C1 segment of cervical spinal cord (tissue), 14 donors: ENCODE measurements around the gene HECTD3.
"Not testable (repeated sequence)": the region's sequence is repeated elsewhere in the genome, so short reads cannot be mapped to it uniquely, and the experiment has no call there.

Experiments used
- DNase-seq, 14 donors: peaks; one replicate each; lab custom pipeline; 2025; lab: John Stamatoyannopoulos, UW

The HECTD3 gene

GRCh38 chr1:45014321-45015028, 3.4 kb upstream of the HECTD3 start:
- DNase-seq = peak in 13 of 14 donors; percentile 11 to 83 (median 63)

GRCh38 chr1:45013551-45014209, 2.6 kb upstream of the HECTD3 start:
- no peak for DNase-seq

- DNase-seq = peak in 9 of 14 donors; percentile 10 to 64 (median 50)
Observed at GRCh38 chr1:45012639-45013278, 1.6 kb upstream of the HECTD3 start.

GRCh38 chr1:45011837-45012638, 914 bp upstream of the HECTD3 start, which contains the start of gene UROD:
TSS of gene UROD (plus strand) at chr1:45012254. CDS start at chr1:45012266, 12 bp downstream.
- DNase-seq = peak; percentile 22 to 92 (median 80)

- DNase-seq = peak in 1 of 14 donors; percentile 33
Observed at GRCh38 chr1:45009956-45010854, 919 bp downstream of the HECTD3 start.

- DNase-seq = no peak
Observed at GRCh38 chr1:45009296-45009865, 1.7 kb downstream of the HECTD3 start.

GRCh38 chr1:45008516-45008915, 2.6 kb downstream of the HECTD3 start:
- DNase-seq = no peak

- no peak for DNase-seq
Observed at GRCh38 chr1:45008076-45008475, 3.0 kb downstream of the HECTD3 start.

GRCh38 chr1:45007311-45007710, 3.8 kb downstream of the HECTD3 start:
- DNase-seq = no peak

GRCh38 chr1:45005761-45006160, 5.4 kb downstream of the HECTD3 start:
- DNase-seq = no peak

- no peak for DNase-seq
Observed at GRCh38 chr1:45004281-45004920, 6.7 kb downstream of the HECTD3 start.

GRCh38 chr1:45003741-45004140, 7.4 kb downstream of the HECTD3 start:
- no peak for DNase-seq

- no peak for DNase-seq
Observed at GRCh38 chr1:45002650-45003645, 8.2 kb downstream of the HECTD3 start.

- DNase-seq = not testable (repeated sequence)
Observed at GRCh38 chr1:45001576-45001975, 9.5 kb downstream of the HECTD3 start.

GRCh38 chr1:45001011-45001481, 10.1 kb downstream of the HECTD3 start:
- peak in 1 of 14 donors; percentile 10 for DNase-seq

GRCh38 chr1:44999232-44999631, 11.9 kb downstream of the HECTD3 start:
- DNase-seq = no peak

GRCh38 chr1:44995467-44996238, 15.5 kb downstream of the HECTD3 start:
- DNase-seq = no peak
